ENCODE measurements around the gene CPNE6. TPM values are rescaled to one million over a fixed set of nuclear protein-coding genes. Genes with fewer than 3 reads are reported as not detected.
A peak's percentile ranks its signal among the peaks of the same experiment; 100 is the strongest.

CPNE6 gene
- total RNA-seq, 1 donor from 2014 or later, result not detected

- Histone ChIP-seq H3K4me3 (no peak overlapping the region), H3K9me3 (ENCODE audit: low read depth) (no peaks in the 10 kb centered on the region), H3K79me2 (ENCODE audit: low read depth) (no peaks in the 10 kb centered on the region), H3K9ac (no peak overlapping the region), H3K27ac (no peak overlapping the region), H3K4me2 (no peak overlapping the region), H3K4me1 (peaks cover 17% of the 10 kb centered on the region), H4K20me1 (ENCODE audit: low read depth) (no peaks in the 10 kb centered on the region), H3K27me3 (no peaks in the 10 kb centered on the region), H2AFZ (replicated peaks) (no peak overlapping the region), H3K36me3 (no peaks in the 10 kb centered on the region), H3F3A (ENCODE audit: low read depth) (peaks cover 24% of the 10 kb centered on the region)
- Mint-ChIP-seq H3K36me3 (no peaks in the 10 kb centered on the region), H3K27me3 (ENCODE audit: insufficient read depth, low read depth) (peaks cover 8% of the 10 kb centered on the region), H3K27ac (no peak overlapping the region), H3K9me3 (no peaks in the 10 kb centered on the region), H3K4me1 (peaks cover 31% of the 10 kb centered on the region), H3K4me3 (peak overlapping the region; percentile 95)
- TF ChIP-seq EZH2phosphoT487 (IDR thresholded peaks at IDR 0.05), result no peak
- no peak for TF ChIP-seq CTCF (IDR thresholded peaks at IDR 0.05)
- TF ChIP-seq EZH2 (IDR thresholded peaks at IDR 0.05), result no peak
- DNase-seq (ENCODE audit: low spot score), result no peak
These were observed 21.3 kb downstream of the CPNE6 start for GRCh38 chr14:24092505-24093206.

GRCh38 chr14:24093207-24093900 lies 22.0 kb downstream of the CPNE6 start:
- H3K9ac ChIP-seq, result no peak overlapping the region
- Mint-ChIP-seq H3K36me3 (no peaks in the 10 kb centered on the region), H3K9me3 (no peaks in the 10 kb centered on the region), H3K4me3 (peak overlapping the region; percentile 95), H3K27ac (peak overlapping the region; percentile 70), H3K27me3 (ENCODE audit: insufficient read depth, low read depth) (peaks cover 8% of the 10 kb centered on the region), H3K4me1 (peaks cover 31% of the 10 kb centered on the region)
- peak overlapping the region; percentile 94 for H3K4me2 ChIP-seq
- peaks cover 17% of the 10 kb centered on the region for H3K4me1 ChIP-seq
- H3K4me3 ChIP-seq, result peak overlapping the region; percentile 81
- H3K27me3 ChIP-seq, result no peaks in the 10 kb centered on the region
- no peak for DNase-seq (ENCODE audit: low spot score)
- no peaks in the 10 kb centered on the region for H4K20me1 ChIP-seq (ENCODE audit: low read depth)
- peak overlapping the region; percentile 75 for H2AFZ ChIP-seq (replicated peaks)
- no peak overlapping the region for H3K27ac ChIP-seq
- no peaks in the 10 kb centered on the region for H3K9me3 ChIP-seq (ENCODE audit: low read depth)
- no peaks in the 10 kb centered on the region for H3K79me2 ChIP-seq (ENCODE audit: low read depth)
- TF ChIP-seq EZH2phosphoT487 (IDR thresholded peaks at IDR 0.05) (no peak), EZH2 (IDR thresholded peaks at IDR 0.05) (no peak), CTCF (IDR thresholded peaks at IDR 0.05) (no peak)
- H3K36me3 ChIP-seq, result no peaks in the 10 kb centered on the region
- H3F3A ChIP-seq (ENCODE audit: low read depth), result peaks cover 24% of the 10 kb centered on the region

- H3K27me3 Mint-ChIP-seq (ENCODE audit: insufficient read depth, low read depth), result peaks cover 8% of the 10 kb centered on the region
- H3K9me3 Mint-ChIP-seq, result no peaks in the 10 kb centered on the region
- Histone ChIP-seq H3K9ac (peak within 1 kb of the TSS; percentile 5), H2AFZ (replicated peaks) (peak within 1 kb of the TSS; percentile 75), H3K9me3 (ENCODE audit: low read depth) (no peaks in the 10 kb centered on the region), H3K4me3 (peak within 1 kb of the TSS; percentile 81), H3K27me3 (no peaks in the 10 kb centered on the region), H3K27ac (no peak within 1 kb of the TSS), H3K79me2 (ENCODE audit: low read depth) (no peaks in the 10 kb centered on the region), H4K20me1 (ENCODE audit: low read depth) (no peaks in the 10 kb centered on the region), H3K4me1 (peaks cover 17% of the 10 kb centered on the region), H3K36me3 (no peaks in the 10 kb centered on the region), H3K4me2 (peak within 1 kb of the TSS; percentile 94), H3F3A (ENCODE audit: low read depth) (peaks cover 24% of the 10 kb centered on the region)
- no peaks in the 10 kb centered on the region for H3K36me3 Mint-ChIP-seq
- peak within 1 kb of the TSS; percentile 95 for H3K4me3 Mint-ChIP-seq
- peaks cover 31% of the 10 kb centered on the region for H3K4me1 Mint-ChIP-seq
- TF ChIP-seq EZH2 (IDR thresholded peaks at IDR 0.05) (no peak), CTCF (IDR thresholded peaks at IDR 0.05) (peak; percentile 9)
- peak; percentile 95 for DNase-seq (ENCODE audit: low spot score)
- peak within 1 kb of the TSS; percentile 74 for H3K27ac Mint-ChIP-seq
These were observed 22.8 kb downstream of the CPNE6 start, which contains the start of gene PCK2 for GRCh38 chr14:24093901-24094840. PCK2 (plus strand) TSS chr14:24094311; CDS start chr14:24094406, 95 bp downstream.
